HAP-1 (cell line): ENCODE data around the gene ARHGAP42.
A peak's percentile ranks its signal among the peaks of the same experiment; 100 is the strongest.

ENCODE experiments used
- DNase-seq, 2 experiments: peaks; one replicate each; pipeline ENCODE4 v3.0.0-alpha.2; 2016 to 2020; ENCODE audit warnings: low spot score in 2 of 2
- H3K27me3 ChIP-seq: fragments of 250-450 bp; sonication (Bioruptor Pico); 2 replicates; pipeline ENCODE4 v1.5.1; 2020; ENCODE audit warnings: low read depth, mild to moderate bottlenecking, moderate library complexity
- H3K36me3 ChIP-seq: fragments of 250-450 bp; sonication (Bioruptor Pico); replicated peaks from 2 replicates; pipeline ENCODE4 v1.5.1; 2020; ENCODE audit warnings: mild to moderate bottlenecking
- H3K4me1 ChIP-seq: fragments of 250-450 bp; sonication (Bioruptor Pico); 2 replicates; pipeline ENCODE4 v1.5.1; 2020; ENCODE audit warnings: mild to moderate bottlenecking
- H3K4me3 ChIP-seq: fragments of 250-450 bp; sonication (Bioruptor Pico); 2 replicates; pipeline ENCODE4 v1.5.1; 2020; ENCODE audit warnings: mild to moderate bottlenecking, moderate library complexity
- H3K9me3 ChIP-seq: fragments of 250-450 bp; sonication (Bioruptor Pico); 2 replicates; pipeline ENCODE4 v1.5.1; 2020; ENCODE audit warnings: mild to moderate bottlenecking, moderate library complexity
- in situ Hi-C: fragments of 300-500 bp; cut with MboI; formaldehyde crosslinking; loops from 3 replicates; pipeline ENCODE4 v1.14.3; 2020; ENCODE audit warnings: low sequenced_read_pairs, inconsistent platforms, mixed read lengths

ARHGAP42 gene

DNA sequence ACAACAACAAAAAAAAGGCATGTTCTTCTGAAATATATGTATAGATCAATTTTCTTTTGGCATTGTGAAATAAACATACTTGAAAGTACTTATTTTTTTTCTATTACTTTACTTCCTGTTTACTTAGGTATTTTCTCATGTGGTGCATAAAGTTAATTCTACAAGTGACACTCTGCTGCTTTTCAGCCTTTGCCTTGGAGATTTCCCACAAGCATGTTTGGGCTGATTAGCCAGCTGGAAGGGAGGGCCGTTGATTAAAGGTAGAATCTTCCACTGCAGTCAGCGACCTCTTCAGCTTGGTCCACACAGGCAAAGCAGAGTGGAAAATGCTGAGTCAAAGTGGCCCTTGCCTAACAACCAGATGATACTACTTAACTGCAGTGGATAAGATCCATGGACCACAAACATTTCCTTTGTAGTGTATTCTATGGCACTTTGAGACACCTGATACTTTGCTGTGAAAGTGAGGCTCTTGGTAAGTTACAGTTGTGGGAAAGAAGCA lies 176.0 kb downstream of the ARHGAP42 start:
- in situ Hi-C loops: no loop called here

DNA sequence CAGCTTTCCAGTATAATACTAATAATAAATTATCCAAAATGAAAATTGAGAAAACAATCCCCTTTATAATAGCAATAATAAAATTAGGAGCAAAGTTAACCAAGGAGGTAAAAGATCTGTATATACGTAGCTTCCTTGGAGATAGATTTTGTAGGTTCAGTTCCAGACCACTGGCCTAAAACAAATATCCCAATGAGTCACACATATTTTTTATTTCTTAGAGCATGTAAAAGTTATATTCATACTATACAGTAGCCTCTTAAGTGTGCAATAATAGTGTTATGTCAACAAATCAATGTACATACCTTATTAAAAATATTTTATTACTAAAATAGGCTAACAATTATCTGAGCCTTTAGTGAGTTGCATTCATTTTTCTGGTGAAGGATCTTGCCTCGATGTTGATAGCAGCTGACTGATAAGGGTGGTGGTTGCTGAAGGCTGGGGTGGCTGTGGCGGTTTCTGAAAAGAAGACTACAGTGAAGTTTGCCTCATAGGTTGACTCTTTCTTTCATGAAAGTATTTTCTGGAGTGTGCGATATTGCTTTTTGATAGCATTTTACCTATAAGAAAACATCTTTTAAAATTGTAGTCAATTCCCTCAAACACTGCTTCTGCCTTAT lies 178.5 kb downstream of the ARHGAP42 start:
- H3K9me3 ChIP-seq: no peaks in the 10 kb centered on the region
- no peak for DNase-seq
- in situ Hi-C loops: no loop called here
- H3K27me3 ChIP-seq: 0 out of 2 replicates have a peak, but pooled peaks cover 4% of the 10 kb centered on the region
- peaks cover 6% of the 10 kb centered on the region for H3K4me1 ChIP-seq
- no peaks in the 10 kb centered on the region for H3K36me3 ChIP-seq
- H3K4me3 ChIP-seq: no peak overlapping the region

More for the DNA sequence above, 176.0 kb downstream of the ARHGAP42 start:
- DNase-seq: peak; percentile 18 to 34
- H3K9me3 ChIP-seq: no peaks in the 10 kb centered on the region
- no peaks in the 10 kb centered on the region for H3K36me3 ChIP-seq
- H3K4me1 ChIP-seq: peaks cover 13% of the 10 kb centered on the region
- H3K4me3 ChIP-seq: no peak overlapping the region
- no peaks in the 10 kb centered on the region for H3K27me3 ChIP-seq

DNA sequence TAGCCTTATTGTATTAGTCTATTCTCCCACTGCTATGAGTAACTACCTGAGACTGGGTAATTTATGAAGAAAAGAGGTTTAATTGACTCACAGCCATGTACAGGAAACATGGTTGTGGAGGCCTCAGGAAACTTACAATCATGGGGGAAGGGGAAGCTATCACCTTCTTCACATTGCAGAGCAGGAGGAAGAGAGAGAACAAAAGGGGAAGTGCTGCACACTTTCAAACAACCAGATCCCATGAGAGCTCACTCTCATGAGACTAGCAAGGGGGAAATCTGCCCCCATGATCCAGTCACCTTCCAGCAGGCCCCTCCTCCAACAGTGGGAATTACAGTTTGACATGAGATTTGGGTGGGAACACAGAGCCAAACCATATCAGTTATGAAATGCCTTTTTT lies 179.4 kb downstream of the ARHGAP42 start:
- no peak for DNase-seq
- Histone ChIP-seq H3K9me3 (no peaks in the 10 kb centered on the region), H3K27me3 (0 out of 2 replicates have a peak, but pooled peaks cover 4% of the 10 kb centered on the region), H3K4me1 (no peaks in the 10 kb centered on the region), H3K4me3 (no peak overlapping the region), H3K36me3 (no peaks in the 10 kb centered on the region)
- in situ Hi-C loops: no loop called here

DNA sequence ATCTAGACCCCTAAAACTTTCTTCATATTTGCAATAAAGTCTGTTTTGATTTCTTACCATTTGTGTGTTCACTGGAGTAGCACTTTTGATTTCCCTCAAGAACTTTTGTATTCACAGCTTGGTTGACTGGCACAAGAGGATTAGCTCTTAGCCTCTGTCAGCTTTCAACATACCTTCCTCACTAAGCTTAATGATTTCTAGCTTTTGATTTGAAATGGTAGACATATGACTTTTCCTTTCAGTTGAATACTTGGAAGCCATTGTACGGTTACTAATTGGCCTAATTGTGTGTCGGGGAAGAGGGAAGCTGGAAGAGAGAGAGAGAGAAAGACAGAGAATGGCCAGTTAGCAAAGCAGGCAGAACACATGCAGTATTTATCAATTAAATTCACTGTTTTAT lies 180.5 kb downstream of the ARHGAP42 start:
- no peaks in the 10 kb centered on the region for H3K9me3 ChIP-seq
- H3K36me3 ChIP-seq: no peaks in the 10 kb centered on the region
- no peaks in the 10 kb centered on the region for H3K4me1 ChIP-seq
- no peak overlapping the region for H3K4me3 ChIP-seq
- in situ Hi-C loops: no loop called here
- 0 out of 2 replicates have a peak, but pooled peaks cover 4% of the 10 kb centered on the region for H3K27me3 ChIP-seq
- no peak for DNase-seq

DNA sequence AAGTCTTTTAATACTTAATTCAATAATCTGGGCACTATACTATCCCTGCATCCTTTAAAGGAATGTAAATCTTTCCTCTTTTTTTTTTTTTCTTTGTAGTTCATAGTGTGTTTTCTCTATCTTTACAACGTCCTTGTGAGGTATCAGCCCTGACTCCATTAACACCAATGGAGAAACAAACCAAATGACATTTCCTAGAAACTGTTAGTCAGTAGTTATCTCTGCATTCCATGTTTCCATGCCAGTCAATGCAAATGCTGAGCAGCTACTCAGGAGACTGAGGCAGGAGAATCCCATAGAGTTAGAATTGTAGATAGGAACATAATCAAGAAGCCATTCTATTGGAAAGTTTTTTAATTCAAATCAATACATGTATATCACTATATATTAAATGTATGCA lies 182.2 kb downstream of the ARHGAP42 start:
- H3K4me3 ChIP-seq: no peak overlapping the region
- H3K36me3 ChIP-seq: no peaks in the 10 kb centered on the region
- H3K4me1 ChIP-seq: no peaks in the 10 kb centered on the region
- H3K27me3 ChIP-seq: 0 out of 2 replicates have a peak, but pooled peaks cover 4% of the 10 kb centered on the region
- H3K9me3 ChIP-seq: no peaks in the 10 kb centered on the region
- in situ Hi-C loops: no loop called here
- no peak for DNase-seq

DNA sequence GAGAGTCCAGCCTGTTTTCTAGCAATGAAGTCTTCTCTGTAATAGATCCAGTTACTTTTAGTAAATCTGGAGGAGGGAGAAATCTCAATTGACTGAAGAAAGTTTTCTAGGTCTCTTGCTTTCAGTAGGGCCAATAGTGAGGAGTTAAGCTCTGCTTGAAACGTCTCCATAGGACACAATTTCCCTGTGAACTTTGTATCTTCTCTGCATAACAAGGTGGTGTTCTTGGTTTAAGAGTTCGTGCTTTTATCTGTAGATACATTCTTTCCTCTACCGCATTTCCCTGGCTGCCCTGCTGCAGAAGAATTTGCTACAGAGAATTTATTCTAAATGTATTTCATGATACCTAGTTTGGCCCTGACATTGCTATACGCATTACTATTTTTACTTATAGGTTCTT lies 183.1 kb downstream of the ARHGAP42 start:
- in situ Hi-C loops: no loop called here
- 0 out of 2 replicates have a peak, but pooled peaks cover 4% of the 10 kb centered on the region for H3K27me3 ChIP-seq
- H3K36me3 ChIP-seq: no peaks in the 10 kb centered on the region
- DNase-seq: no peak
- no peaks in the 10 kb centered on the region for H3K4me1 ChIP-seq
- H3K9me3 ChIP-seq: no peaks in the 10 kb centered on the region
- no peak overlapping the region for H3K4me3 ChIP-seq

DNA sequence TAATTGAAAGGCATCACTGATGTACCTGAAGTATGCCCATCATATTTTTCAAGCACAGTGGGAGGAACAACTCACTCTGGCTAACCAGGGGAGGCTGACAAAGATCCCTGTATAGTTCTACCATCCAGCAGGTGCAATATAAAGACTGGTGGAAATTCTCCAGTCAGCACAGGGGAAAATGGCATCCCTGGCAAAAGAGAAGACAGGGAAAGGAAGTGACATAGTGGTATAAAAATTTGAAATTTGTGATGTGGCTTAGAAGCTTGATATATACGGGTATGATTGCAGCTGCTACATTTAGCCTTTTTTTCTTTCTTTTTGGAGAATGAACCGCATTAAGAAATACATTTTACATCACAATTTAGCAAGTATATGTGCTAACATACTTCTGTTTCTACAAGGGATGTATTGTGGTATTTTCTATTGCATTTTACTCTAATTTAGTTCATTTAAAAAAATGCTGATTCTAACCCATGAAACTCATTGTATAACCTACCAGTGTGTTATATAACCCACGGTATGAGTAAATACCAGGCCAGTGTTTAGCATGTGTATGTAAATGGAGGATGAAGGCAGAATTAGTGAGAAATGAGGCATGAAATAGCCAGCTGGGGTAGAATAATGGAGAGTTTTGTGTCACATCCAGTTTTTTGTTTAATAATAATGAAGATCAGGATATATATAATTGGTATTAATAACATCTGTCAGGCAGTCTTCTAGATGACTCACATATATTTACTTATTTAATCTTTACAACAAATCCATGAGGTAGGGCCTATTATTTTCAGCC lies 186.1 kb downstream of the ARHGAP42 start:
- Histone ChIP-seq H3K9me3 (no peaks in the 10 kb centered on the region), H3K4me3 (no peak overlapping the region), H3K36me3 (no peaks in the 10 kb centered on the region), H3K4me1 (no peaks in the 10 kb centered on the region), H3K27me3 (0 out of 2 replicates have a peak, but pooled peaks cover 4% of the 10 kb centered on the region)
- in situ Hi-C loops: no loop called here
- no peak for DNase-seq

DNA sequence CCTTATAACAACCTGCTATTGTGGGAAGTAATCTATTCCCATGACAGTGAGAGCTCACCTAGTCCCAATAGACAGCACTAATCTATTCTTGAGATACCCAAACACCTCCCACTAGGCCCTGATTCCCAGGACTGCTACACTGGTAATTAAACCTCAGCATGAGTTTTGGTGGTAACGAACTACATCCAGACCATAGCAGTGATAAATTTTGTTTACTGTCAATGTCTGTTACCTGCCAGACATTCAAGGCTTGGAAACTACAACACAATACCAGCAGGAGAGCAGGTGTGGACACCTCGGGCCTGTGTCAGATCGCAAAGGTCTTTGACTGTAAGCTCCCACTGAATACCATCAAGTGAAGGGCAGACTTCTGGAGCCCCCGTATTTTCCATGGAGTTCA lies 187.1 kb downstream of the ARHGAP42 start:
- in situ Hi-C loops: no loop called here
- DNase-seq: no peak
- H3K27me3 ChIP-seq: no peaks in the 10 kb centered on the region
- no peaks in the 10 kb centered on the region for H3K4me1 ChIP-seq
- no peaks in the 10 kb centered on the region for H3K36me3 ChIP-seq
- no peak overlapping the region for H3K4me3 ChIP-seq
- H3K9me3 ChIP-seq: no peaks in the 10 kb centered on the region

DNA sequence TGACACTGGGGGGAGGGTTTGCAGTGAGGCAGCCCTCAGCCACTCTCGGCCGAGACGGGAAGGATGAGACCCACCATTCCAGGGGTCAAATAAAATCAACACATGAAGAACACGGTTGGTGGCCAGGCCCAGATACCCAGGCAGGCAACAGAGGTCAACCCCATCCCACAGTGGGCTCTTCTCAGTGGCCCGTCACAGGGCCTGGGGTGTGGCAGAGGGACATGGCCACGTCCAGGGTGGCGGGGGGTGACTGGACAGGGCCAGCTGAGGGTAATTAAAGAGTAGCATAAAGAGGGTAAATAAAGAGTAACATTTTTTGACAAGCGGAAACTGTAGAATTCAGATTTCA lies 188.4 kb downstream of the ARHGAP42 start:
- no peak for DNase-seq
- Histone ChIP-seq H3K4me1 (no peaks in the 10 kb centered on the region), H3K4me3 (no peak overlapping the region), H3K9me3 (no peaks in the 10 kb centered on the region), H3K36me3 (no peaks in the 10 kb centered on the region), H3K27me3 (no peaks in the 10 kb centered on the region)
- in situ Hi-C loops: no loop called here

DNA sequence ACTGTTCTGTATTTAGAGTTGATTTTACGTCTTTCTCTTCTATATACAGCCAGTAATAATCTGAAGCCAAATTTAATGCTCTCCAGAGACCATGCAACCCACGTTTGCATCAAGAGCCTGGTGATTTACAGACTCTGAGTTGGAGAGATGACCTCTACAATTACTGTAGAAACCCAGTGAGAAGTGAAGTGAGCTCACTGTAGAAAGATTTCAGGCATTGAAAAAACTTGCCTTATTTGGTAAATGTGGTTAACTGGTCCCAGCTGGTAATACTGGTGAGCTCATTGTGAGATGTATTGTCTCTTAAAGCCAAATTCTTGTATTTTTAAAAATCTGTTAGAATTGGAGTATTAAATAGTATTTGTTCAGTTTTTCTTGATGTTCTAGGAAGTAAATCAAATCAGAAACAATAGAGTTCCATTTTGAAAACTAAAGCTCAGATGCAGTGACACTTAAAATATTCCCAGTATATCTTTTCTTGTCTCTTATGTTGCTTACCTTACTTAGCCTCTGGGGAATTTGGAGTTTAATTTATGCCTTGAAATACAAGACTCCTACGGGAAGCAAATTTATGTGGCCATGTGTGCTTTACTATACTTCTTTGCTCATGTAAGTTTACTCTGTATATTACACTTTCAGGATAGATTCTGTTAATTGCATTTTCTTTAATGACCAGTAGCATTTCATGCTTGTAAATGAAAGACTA lies 189.9 kb downstream of the ARHGAP42 start:
- H3K36me3 ChIP-seq: no peaks in the 10 kb centered on the region
- DNase-seq: no peak
- in situ Hi-C loops: no loop called here
- no peaks in the 10 kb centered on the region for H3K9me3 ChIP-seq
- H3K4me3 ChIP-seq: no peak overlapping the region
- H3K4me1 ChIP-seq: no peaks in the 10 kb centered on the region
- no peaks in the 10 kb centered on the region for H3K27me3 ChIP-seq

DNA sequence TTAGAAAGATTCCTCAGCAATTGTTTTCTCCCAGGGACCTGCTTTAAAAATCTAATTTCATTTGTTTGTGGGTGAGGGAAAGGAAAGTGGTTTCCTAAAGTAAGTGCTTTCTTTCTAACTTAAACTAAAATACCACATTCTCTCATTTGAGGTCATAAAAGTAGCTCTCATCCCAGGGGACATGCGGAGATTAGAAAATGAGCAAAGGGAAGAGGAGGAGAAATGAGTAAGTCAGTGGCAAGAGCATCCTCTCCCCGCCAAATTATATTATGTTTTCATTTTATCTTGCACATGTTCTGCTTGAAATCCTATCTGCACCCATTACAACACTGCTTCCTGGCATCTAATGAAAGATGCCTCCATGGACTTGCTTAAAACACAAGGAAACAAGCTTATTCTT lies 191.4 kb downstream of the ARHGAP42 start:
- Histone ChIP-seq H3K4me3 (no peak overlapping the region), H3K27me3 (no peaks in the 10 kb centered on the region), H3K9me3 (no peaks in the 10 kb centered on the region), H3K4me1 (no peaks in the 10 kb centered on the region), H3K36me3 (no peaks in the 10 kb centered on the region)
- DNase-seq: no peak
- in situ Hi-C loops: no loop called here

DNA sequence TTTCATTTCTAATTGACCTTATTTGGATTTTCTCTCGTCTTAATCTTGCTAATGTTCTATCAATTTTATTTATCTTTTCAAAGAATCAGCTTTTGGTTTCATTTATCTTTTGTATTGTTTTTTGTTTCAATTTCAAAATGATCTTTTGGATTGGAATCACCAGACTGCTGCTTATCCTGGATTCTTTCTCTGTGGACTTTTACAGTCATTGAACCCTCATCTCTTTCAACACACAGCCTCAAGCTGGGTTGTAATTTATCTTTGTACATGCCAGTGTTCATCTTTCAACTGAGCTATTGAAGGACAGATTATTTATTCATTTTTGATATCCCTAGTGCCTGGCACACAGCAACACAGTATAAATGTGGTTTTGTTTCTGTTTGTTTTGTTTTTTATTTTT lies 195.9 kb downstream of the ARHGAP42 start:
- in situ Hi-C loops: no loop called here
- DNase-seq: no peak
- H3K9me3 ChIP-seq: no peaks in the 10 kb centered on the region
- no peaks in the 10 kb centered on the region for H3K27me3 ChIP-seq
- H3K4me1 ChIP-seq: no peaks in the 10 kb centered on the region
- no peaks in the 10 kb centered on the region for H3K36me3 ChIP-seq
- no peak overlapping the region for H3K4me3 ChIP-seq

DNA sequence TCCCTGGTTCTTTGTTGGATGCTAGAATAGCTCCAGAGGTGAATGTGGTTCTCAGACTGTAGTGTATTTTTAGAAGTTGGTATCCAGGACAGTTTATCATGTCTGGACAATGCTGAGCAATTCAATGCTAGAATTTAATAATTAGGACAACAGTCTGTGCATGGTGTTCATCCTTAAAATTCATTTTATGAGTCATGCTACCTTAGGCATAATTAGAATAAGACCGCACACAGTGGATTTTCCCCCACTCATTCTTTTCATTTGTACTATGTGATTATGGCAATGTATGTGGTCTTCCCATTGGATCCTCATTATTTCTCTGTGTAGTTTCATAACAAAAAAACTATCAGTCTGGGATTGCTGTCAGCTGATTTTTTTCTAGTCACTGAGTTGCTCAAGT lies 196.7 kb downstream of the ARHGAP42 start:
- no peaks in the 10 kb centered on the region for H3K27me3 ChIP-seq
- in situ Hi-C loops: no loop called here
- no peak overlapping the region for H3K4me3 ChIP-seq
- no peak for DNase-seq
- no peaks in the 10 kb centered on the region for H3K9me3 ChIP-seq
- H3K4me1 ChIP-seq: no peaks in the 10 kb centered on the region
- H3K36me3 ChIP-seq: no peaks in the 10 kb centered on the region

DNA sequence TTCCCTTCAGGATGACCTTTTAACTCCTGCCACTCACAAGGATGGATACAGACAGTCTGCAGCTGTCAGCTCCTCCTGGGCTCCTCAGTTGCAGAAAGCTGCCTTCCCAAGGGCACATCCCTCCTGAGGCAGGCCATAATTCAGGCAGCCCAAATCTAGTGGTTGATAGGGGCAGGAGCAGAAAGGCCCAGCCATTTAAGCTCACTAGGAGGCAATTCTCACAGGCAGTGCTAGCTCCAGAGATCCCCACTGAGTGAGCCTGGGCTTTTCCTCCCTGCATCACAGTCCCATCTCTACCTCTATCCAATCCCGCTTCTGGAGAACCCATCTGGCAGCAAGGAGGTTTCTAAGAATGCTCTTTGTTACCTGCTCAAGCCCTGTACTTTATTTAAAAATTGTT lies 200.6 kb downstream of the ARHGAP42 start:
- no peaks in the 10 kb centered on the region for H3K4me1 ChIP-seq
- no peak for DNase-seq
- no peaks in the 10 kb centered on the region for H3K27me3 ChIP-seq
- no peaks in the 10 kb centered on the region for H3K9me3 ChIP-seq
- no peaks in the 10 kb centered on the region for H3K36me3 ChIP-seq
- H3K4me3 ChIP-seq: no peak overlapping the region
- in situ Hi-C loops: no loop called here
